GM19035 (cell line): ENCODE results near the gene PRKCSH.
"Not testable (repeated sequence)": the region's sequence is repeated elsewhere in the genome, so short reads cannot be mapped to it uniquely, and the experiment has no call there.

Source experiments
- ATAC-seq: cut with Tn5 transposase; IDR thresholded peaks from one replicate; pipeline ENCODE4 v1.9.1; 2021; ENCODE audit not compliant: unreplicated experiment

PRKCSH gene

DNA sequence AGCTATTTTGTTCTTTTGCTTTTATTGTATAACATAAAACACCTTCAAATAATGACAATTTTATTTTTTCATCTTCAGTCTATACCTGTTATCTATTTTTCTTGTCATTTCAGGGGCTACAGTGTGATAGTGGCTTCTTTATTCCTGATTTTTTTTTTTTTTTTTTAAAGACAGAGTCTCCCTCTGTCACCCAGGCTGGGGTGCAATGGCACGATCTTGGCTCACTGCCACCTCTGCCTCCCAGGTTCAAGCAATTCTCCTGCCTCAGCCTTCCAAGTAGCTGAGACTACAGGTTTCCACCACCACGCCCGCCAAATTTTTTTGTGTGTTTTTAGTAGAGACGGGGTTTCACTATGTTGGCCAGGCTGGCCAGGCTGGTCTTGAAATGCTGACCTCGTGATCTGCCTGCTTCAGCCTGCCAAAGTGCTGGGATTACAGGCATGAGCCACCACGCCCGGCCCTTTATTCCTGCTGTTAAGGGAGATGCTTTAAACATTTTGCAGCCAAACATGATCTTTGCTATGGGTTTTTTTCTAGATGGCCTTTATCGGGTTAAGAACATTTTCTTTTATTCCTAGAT, 32.9 kb downstream of the PRKCSH start:
- ATAC-seq, result not testable (repeated sequence)

DNA sequence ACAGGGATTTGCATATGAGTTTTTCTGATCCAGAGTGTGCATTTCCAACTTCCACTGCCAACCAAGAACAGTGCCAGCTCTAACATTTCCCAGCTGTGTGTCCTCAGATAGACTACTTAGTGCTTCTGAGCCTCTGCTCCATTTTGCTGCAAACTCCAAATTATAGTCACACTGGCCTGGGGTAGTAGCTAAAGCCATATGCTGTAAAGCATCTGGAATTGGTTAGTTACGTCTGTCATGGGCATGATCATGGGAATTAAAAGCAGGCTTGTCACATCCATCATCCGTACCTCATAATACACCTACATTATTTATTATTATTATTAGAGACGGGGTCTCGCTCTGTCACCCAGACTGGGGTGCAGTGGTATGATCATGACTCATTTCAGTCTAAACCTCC, 38.3 kb downstream of the PRKCSH start:
- ATAC-seq, result no peak

DNA sequence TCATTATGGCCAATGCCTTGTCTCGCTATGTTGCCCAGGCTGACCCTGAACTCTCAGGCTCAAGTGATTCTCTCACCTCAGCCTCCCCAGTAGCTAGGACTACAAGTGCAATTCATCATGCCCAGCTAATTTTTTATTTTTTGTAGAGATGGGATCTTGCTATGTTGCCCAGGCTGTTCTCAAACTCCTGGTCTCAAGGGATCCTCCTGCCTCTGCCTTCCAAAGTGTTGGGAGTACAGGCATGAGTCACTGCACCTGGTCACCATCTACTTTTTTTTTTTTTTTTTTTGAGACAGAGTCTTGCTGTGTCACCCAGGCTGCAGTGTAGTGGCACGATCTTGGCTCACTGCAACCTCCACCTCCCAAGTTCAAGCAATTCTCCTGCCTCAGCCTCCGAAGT, 39.9 kb downstream of the PRKCSH start:
- not testable (repeated sequence) for ATAC-seq

DNA sequence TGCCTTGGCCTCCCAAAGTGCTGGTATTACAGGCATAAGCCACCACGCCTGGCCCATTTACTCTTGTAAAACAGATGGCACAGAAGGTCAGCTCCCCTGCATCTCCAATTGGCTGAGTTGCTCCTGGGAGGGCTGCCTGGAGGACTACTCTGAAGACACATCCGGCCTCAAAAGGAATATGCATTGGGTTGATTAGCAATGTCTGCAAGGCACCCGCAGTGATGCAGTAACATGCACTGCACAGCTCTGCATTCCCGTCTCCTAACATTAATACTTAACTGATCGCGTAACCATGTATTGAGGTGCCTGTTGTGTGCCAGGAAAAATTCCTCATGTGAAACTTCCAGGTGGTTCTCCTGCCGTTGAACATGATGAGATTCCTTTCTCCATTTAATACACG, 40.4 kb downstream of the PRKCSH start:
- ATAC-seq, result no peak

DNA sequence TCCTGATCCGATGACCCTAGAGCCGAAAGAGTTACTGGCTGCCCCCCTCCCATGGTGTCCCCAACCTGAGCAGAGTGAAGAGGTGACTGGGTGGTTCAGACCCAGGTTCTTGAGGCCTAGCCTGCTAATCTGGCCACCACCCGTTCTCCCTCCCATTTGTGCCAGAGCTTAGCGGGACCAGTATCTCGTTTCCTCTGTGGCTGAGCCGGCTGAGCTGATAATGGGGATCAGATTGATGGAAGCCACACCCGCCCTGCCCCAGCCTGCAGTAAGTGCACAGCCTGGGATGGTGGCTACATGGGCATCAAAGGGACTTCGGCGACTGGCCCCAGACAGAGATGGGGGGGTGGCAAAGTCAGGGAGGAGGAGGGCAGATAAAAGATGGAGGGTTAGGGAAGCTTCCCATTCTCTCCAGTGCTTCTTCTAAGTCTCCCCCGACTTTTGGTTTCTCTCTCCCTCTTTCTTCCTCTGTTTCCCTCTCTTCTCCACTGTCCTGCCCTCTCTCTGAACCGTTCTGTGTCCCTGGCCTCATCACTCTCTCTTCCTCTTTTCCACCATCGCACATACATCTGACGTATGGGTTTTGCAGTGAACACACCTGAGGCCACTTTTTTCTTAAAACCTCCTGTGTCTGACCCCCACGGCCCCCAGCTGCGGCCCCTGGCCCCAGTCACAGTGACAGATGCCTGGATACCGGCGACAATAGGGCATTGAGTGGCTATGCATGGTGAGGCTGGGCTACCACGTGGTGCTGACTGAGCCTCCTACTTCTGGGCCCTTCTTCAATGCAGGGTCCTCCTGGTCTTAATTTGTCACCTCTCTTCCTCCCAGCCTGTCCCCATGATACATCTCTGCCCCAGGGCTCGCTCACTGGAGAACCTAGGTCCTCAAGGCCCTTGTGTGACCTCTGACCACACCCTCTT, 43.0 kb downstream of the PRKCSH start:
- no peak for ATAC-seq

DNA sequence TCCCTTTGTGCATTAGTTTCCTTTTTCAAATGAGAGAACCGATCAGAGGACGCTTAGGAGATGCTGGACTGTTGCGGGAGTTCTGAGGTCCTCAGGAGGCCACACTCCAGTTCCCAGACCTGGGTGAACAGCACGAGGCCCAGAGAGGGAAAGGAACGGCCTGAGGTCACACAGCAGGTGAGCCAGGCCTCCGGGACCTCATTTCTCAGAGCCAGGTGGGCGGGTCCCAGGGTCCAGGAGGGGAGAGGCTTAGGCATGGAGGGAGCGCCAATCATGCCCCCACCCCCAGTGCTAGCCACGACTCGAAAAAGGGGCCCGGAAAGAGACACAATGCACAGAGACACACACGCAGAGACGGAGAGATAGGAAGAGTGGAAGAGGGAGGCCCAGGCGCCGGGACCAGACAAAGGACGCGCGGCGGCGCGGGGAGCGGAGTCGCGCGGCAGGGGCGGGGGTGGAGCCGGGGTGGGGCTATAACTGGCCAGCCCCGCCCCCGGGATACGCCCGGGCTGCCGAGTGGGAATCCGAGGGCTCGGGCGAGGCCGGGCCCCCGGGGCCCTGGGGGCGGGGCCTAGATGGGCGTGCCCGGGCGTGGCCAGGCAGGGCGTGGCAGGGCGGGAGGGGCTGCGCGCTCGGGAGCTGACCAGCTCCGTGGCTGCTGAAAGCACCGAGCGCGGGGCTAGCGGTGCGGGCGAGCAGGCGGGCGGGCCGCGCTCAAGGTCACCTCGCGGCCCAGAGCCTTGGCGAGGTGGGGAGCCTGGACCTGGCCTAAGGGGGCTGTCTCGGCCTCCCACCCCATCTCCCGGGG, 43.9 kb downstream of the PRKCSH start:
- no peak for ATAC-seq

DNA sequence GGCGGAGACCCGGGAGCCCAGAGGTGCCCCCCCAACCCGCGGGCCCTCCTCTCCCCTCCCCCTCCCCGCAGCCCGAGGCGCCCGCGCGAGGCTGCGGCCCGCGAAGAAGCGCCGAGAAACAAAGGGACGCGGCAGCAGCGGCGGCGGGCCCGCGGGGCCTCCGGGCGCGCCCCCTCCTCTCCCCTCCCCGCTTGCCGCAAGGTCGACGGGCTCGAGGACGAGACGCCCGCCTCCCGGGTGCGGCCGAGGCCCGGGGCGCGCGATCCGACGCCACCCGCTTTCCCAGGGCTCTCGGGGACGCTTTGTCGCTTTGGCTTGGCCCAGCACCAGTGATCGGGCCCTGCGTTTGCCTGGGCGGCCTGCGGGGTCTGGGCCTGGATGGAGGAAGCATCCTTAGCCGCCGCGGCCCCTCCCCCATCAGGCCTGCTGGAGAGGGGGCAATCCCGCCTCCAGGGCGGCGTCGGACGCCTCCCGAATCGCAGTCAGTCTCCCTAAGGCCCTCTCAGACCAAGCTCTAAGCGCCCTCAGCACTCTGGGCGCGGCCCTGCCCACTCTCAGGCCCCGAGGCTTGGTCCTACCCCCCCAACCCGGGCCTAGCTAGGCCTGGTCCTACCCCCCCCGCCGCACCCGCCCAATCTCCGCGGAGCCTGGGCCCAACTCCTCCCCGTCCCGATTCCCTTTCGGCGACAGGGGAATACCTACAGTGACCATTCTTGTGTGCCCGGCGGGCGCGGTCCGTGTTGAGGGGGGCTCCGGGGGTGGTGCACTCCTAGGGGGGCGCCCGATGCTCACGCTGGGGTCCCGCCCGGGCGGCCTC, 44.7 kb downstream of the PRKCSH start:
- no peak for ATAC-seq

DNA sequence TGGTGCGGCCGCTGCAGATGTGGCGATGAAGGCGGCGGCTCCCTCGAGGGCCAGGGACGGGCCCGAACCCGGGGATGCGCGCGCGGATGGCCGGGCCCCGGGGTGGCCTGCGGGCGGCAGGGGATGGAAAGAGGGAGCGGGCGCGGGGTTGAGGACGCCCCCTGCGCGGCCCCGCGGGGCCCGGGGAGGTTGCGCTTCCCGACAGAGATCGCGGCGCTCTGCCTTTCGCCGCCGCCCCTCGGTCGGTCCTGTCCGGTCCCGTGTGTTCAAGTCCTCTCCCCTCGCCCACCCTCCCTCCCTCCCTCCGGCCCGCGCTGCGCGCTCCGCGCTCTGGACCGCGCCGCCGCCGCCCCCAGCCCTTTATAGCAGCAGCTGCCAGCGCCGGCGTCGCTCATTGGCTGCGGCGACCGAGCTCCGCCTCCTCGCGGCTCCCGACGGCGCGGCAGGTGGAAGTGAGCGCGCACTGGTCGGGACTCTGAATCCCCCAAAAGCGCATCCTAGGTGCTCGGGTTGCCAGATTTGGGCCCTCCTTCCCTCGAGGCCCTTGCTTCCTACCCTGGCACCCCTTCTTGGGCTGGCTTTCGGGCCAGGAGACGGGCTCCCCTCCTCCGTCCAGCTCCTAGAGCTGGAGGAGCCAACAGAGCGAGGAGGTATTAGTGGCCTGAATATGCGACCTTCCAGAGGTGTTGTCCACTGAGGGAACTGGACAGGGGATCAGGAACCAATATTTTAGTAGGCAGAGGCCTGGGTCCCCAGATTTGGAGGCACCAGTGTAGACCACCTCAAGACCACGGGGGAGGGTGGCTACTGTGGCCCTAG, 45.5 kb downstream of the PRKCSH start, which contains the start of gene ELAVL3:
TSS of gene ELAVL3 (minus strand) at position 332 of the 819 bp plus-strand sequence. CDS start 438 bp downstream, outside the sequence.
- ATAC-seq, result no peak

DNA sequence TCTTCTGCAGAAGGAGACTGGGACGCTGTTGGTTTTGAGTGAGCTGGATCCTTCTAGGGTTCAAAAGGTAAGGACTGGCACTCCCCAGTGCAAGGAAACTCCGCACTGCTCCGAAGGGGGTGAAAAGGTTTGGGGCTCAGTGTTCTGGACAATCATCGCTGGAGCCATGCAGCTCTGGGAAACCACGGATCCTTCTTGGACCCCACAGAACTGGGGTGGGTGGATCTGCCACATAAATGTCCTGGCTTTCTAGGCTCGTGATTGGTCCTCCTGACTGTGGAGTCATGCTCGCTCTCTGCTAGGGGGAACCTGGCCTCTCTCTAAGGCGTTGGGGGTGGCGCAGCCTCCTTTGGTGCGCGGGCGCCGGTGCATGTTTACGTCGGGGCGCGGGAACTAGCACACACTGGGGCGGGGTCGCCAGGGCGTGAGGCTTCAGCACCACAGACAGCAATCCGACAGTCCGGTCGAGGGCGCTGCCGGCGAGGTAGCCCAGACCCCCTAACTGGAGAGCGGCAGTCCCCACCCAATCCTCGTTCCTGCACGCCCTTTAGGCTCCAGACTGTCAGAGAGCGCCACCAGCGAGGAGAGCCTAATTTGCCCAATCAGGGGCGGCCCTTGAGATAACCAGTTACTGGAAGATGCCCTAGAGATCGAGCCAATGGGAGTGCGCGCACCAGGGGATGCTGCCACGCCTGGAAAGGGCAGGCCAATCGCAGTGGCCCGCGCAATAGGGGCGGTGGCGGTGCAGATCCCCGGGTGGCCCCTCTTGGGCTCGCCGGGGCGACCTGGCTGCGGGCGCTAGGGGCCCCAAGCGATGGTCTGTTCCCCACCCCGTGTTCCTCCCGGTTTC, 46.3 kb downstream of the PRKCSH start:
- peak; percentile 66 for ATAC-seq

DNA sequence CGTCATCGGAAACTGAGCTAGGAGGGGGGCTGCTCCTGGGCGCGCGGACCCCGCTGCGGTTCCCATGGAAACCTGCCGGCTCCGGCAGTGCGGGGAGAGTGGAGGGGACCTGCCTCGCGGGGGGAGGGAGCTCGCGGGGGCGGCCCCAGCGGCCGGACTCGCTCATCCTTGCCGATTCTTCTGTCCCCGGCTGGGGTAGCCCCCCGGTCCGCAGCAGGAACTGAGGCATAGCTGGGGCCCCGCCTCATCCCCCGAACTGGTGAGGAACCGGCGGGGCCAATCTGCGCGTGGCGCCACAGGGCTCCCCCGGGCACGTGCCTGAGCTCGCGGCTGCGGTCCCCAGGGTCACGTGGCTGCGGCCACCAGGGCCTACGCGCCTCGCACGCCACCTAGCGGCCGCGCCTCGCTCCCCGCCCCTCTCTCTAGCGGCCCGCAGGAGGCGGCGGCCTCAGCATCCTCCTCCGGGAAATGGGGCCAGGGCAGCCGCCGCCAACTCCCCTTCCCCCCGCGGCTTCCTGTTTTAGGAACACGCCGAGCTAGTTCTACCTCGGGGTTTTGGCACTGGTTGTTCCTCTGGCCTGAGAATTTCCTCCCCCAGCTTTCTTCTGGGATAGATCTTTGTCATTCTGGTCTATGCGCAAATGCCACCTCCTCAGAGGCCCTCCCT, 47.1 kb downstream of the PRKCSH start:
- ATAC-seq, result peak; percentile 67

DNA sequence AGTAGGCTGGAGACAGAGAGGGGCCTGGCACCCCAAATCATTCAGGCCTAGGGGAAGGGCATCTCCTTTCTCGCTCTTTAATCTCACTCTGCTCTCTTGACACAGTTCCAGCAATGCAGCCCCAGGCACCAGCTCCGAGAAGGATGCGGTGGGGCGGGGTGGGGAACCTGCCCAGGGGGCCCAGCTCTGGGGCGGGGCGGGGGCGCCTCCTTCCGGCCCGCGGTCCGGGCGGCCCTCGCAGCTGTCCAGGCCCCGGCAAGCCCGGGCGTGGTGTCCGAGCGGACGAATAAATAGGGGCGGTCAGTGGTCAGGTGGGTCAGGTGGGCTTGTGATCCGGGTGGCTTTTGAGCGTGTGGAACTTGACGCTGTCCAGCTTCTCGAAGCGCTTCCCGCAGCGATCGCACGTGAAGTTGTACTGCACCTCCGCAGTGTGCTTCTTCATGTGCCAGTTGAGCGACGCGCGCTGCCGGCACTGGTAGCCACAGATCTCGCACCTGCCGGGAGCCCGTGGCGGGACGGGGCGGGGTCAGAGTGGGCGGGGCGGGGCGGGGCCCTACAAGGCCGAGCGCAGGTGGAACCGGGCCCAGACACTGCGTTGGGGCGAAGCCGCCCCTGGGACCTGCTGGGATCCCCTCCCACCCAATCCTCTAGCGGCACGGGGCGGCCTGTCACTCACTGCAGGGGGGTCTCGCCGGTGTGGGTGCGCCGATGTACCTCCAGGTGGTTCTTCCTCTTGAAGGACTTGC, 48.1 kb downstream of the PRKCSH start:
- no peak for ATAC-seq

DNA sequence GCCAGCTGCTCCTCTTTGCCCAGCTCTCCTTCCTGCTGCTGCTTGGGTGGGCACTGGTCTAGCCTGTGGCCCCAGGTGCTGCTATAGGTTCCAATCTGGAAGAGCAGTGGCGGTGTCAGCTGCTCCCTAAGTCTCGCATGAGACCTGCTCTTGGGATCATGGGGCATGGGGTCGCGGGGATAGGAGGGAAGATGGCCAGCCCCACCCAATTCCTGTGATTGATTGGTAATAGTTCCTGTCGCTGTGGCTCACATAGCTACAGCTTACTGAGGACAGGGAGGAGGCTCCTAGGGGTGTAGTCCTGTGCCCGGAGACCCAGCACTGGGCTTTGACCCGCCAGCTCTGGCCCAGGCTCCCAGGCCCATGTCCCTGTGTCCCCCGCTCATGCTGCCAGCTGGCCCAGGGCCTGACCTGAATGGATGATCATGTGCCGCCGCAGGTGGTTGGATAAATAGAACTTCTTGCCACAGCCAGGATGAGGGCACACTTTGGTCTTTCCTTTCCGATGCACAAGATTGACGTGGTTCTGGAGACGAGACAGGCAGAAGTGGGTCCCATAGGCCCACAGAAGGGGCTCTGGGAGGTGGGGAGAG, 49.9 kb downstream of the PRKCSH start:
- ATAC-seq, result no peak

DNA sequence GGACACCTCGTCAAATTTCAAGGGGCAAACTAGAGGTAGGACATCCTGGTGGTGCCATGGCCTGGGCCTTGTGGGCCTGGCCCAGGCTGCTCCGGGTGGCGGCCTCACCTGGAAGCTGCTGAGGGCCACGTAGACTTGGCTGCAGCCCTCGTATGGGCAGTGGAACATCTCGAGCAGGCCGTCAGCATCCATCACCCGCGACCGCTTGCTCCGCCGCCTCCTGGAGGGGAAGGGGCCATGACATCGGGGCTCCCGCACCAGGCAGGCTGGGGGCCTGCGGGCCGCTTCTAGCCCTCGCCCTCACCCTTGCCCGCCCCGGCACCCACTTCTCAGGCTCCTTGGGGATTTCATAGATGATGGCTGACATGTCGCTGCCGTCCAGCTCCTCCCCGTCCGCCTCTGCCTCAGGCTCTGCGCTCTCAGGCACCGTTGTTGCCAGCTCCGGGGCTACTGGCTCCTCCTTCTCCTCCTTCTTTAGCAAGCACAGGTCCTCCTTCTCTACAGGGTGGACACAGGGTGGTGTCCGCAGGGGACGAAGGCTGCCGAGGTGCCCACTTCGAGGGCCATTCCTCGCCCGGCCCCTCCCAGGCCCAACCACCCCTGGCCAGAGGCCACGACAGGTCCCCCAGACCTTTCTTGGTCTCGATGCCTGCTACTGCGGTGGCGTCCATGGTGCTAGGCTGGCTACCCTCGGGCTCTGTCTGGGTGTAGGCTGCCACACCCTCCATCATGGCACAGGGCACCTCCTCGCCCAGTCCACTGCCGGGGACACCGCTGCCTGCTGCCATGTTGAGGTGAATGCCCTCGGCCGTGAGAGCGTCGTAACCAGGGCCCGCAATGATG, 51.4 kb downstream of the PRKCSH start:
- no peak for ATAC-seq

DNA sequence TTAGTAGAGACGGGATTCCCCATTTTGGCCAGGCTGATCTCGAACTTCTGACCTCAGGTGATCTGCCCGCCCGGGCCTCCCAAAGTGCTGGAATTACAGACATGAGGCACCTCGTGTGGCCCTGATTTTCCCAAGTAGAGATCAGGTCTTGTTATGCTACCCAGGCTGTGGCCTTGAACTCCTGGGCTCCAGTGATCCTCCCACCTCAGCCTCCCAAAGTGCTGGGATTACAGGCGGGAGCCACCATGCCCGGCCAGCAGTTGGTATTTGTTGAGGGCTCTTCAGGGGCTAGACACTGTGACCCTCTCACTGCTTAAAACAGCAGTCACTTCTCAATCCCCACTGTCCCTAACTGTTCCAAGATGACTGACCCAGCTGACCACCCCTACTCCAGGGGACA, 53.9 kb downstream of the PRKCSH start:
- ATAC-seq, result no peak

DNA sequence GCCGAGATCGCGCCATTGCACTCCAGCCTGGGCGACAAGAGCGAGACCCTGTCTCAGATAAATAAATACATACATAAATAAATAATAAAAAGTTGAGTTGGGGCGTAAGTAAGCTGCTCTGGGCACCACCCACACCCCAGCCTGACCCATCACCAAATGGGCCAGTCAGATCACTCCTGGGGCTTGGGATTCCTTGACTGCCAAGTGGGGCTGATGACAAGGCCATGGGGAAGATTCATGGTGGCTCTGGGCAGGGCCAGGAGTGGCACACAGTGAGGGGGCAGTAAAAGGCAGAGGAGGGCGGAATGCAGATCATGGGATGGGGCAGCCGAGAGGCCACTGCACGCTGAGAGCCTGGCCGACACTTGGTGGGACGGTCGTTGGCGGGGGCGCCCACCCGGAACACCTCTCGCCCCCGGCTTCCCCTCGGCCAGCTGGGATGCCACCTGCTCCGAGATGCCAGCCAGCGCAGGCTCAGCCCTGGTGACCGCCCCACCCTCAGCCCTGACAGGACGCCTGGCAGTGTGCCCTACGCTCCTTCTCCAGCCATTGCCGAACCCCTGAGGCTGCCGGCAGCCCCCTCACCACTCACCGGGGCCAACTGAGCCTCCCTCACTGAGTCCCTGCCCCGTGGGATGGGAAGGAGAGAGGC, 59.3 kb downstream of the PRKCSH start:
- ATAC-seq, result no peak

DNA sequence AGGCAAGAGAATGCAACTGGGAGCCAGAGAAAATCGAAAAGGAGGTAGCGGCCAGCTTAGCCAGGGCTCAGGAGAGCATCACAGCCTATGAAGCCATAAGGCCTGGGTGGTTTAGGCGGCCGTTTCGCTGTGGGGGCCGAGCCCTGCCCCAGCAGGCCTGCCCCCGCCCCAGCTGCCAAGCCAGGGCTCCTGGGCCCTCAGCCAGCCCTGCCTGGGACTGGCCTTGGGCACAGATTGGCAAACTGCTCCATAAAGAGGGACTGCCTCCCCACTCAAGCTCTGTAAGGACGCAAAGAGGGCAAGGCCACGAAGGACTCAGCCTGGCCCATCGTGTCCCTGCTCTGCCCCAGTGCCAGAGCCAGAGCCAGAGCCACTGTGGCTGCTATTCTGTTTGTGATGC, 60.0 kb downstream of the PRKCSH start:
- ATAC-seq, result no peak
